ENCODE results near the gene SPTLC2.
A peak's percentile ranks its signal among the peaks of the same experiment; 100 is the strongest.
"Not testable (repeated sequence)": the region's sequence is repeated elsewhere in the genome, so short reads cannot be mapped to it uniquely, and the experiment has no call there.

SPTLC2 gene

DNA sequence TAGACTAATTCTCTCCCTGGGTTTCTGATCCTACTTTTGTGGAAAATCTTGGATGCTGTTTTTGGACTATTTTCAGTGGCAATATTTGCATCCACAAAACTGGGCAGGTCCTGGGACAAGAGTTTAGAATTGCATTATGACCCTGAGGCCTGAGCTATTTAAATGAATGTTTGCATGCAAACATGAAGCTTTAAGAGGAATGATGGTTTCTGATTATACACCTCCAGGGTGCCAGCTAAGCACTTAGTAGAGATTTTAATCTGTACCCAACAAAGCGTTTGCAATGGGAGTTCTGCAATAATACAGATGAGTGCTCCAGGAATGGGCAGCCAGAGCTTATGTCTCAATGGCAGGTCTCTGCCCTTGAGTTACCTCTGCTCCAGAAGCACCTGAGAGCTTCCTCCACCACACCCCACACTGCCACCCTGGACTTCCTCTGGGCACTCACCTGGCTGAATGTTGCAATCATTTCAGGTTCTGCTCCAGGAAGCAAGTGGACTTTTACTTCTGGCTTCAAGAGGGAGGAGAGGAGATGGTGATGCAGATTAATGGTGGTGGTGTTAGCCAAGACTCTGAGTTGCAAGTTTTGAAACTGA lies 6.0 kb upstream of the SPTLC2 start:
- DNase-seq = no peak

DNA sequence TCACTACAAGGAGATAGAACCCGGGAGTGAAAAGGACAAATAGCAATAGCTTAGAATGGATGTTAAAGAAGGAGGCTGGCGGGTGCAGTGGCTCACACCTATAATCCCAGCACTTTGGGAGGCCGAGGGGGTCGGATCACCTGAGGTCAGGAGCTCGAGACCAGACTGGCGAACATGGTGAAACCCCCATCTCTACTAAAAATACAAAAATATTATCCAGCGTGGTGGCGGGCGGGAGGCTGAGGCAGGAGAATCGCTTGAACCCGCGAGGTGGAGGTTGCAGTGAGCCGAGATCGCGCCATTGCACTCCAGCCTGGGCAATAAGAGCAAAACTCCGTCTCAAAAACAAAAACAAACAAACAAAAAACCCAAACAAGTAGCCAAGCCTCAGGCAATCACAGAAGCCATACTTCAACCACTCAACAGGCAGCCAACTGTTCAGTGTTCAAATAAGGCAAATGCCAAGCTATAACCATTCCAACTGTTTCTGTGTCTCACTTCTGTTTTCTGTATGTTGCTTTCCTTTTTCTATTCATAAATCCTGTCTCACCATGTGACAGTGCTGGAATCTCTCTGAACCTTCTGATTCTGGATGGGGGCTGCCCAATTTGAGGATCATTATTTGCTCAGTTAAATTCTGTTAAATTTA lies 3.9 kb upstream of the SPTLC2 start:
- no peak for DNase-seq

DNA sequence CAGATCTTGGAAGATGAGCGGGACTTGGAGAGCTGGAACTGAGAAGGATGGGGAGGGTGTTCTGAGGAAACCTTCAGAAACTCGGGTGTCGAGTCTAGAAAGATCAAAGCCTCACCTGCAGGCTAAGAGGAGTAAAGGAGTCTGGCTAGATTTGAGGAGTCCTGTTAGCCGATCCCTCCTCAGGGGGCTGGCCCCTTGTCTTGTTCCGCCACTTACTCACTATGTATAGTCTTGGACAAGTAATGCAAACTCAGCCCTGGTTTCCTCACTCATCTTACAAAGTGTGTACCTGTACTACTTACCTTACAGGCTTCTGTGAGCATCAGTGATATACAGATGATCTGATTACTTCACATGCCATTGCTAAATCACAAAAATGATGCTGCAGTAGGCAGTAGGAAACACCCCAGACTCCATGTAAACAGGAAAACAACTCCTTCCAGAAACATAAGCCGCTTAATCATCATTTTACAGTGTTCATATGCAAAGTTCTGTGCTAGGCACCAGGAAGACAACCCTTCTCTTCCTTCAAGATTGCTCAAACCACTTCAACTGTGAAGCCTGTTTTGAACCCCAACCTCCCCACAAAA lies 2.0 kb upstream of the SPTLC2 start:
- DNase-seq = no peak

DNA sequence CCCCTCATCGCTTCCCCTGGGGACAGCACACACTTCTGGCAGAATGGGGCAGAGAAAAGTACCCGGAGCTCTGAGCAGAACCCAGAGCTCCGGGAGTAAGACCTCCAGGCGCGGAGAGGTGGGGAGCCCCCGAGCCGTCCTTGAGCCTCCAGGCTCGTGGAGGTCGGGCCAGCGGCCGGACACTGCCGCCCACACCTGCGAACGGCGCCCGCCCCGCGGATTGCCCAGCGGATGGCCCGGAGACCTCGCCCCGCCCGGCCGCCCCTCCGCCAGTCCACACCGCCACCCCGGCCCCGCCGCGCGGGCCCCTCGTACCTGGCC lies 344 bp downstream of the SPTLC2 start:
- no peak for DNase-seq

DNA sequence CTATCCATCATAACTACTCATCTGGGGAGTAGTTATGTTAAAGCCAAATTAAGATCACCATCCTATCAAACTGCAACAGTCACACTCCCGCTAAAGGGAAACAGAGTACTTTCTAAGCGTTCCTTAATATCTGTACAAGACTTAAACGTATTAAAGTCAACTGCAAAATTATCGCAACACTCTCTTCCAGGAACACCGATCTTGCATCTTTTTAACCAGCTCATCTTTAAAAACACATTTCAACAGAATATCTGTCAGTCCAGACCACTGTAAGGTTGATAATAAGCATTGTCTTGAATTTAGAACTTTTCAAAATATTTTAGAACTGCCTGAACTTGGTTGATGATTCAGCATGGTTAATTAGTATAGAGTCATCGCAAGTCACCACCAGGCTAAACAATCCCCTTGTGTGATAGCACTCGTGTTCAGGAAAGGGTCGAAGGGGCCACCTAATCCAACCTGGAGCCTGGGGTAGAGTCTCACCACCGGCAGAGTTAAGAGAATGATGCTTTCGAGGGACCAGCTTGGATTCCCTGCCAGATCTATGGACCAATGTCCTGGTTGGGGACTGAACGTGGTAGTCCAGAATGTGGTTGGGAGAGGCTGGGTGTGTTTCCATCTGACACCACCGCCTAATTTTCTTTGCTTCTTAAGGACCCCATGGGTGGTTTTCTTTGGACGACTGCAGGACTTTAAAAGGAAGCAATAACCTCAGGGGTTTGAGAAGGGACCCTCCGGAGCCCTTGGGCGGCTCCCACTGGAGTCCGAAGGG lies 890 bp downstream of the SPTLC2 start:
- peak; percentile 13 for DNase-seq

DNA sequence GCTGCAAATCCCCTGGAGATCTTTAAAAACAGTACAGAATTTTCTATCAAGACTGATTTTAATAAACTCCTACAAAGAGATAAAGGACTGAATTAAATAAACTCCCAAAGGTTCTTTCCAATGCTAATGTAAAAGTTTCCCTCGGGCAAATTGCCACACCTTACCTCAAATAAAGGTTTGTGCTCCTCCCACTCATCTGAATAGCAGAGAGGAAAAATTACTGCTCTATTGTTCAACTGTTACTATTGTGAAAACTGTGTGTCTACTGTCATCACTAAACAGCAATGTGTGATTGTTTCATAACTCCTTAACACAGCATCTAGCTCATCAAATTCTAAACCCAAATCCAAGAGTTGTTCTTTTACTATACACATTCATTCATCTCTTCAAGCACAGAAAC lies 3.2 kb downstream of the SPTLC2 start:
- no peak for DNase-seq

DNA sequence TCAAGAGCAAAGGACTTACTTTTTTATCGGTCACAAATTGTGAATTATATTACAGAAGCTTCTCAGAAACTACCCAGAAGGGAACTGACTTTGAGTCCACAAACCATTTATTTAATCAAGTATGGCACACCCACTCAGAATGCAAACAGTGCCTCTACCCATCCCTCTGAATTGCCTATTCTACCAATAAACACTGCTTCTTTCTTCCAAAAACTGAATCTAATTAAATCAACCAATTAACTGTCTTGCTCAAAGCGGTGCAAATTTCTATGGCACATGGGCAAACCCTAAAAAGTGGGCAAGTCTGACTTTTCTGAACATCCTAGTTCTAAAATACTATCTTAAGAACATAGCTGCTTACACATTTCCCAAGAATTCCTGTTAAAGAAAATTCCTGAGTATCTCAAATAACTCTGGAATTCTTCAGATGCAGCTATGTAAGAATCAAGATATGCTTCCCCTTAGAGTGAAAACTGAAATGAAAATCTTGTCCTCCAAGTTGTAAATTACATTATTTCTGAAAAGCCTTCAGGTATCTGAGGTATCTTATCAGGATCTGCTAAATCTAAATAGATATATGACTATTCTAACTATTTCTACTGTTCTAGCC lies 4.3 kb downstream of the SPTLC2 start:
- no peak for DNase-seq

DNA sequence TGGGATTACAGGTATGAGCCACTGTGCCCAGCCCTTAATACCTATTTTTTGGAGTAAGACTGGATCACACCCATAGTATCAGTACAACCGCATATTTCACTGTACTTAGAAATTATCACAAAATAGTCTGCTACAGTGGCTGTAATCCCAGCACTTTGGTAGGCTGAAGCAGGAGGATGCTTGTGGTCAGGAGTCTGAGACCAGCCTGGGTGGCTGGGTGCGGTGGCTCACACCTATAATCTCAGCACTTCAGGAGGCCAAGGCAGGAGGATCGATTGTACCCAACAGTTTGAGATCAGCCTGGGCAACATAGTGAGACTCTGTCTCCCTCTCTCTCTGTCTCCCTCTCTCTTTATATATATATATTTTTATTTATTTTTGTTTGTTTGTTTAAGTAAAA lies 5.9 kb downstream of the SPTLC2 start:
- no peak for DNase-seq

DNA sequence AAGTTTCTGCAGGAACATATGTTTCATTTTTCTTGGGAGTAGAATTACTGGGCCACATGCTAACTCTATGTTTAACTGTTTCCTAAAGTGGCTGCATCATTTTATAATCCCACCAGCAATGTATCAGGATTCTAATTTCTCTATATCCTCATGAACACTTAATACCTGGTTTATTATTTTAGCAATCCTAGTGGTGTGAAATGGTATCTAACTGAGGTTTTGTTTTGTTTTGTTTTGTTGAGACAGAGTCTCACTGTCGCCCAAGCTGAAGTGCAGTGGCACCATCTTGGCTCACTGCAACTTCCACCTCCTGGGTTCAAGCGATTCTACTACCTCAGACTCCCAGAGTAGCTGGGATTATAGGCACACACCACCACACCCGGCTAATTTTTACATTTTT lies 6.5 kb downstream of the SPTLC2 start:
- no peak for DNase-seq

DNA sequence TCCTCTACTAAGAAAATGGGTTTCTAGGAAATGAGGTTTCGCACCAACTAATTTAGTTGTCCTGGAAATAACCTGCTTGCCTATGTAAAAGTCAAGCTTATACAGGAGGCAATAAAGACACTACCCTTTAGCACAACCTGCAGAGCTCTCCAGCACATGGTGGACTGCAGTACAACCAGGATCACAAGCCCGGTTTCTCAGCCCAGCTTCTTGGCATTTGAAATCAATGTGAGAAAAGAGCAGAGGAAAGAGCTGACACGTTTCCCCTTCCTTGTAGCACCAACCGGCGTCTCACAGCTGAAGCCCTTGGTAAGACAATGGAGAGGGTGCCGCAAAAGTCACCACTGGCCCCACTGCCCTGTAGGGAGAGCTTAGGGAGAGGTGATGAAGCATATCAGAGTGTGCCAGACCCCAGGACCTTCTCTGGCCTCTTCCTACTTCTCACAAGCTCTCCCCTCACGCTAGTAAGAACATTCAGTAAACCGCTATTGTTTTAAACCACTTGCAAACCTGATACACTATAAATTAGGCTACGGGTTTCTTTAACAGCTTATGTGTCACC lies 8.6 kb downstream of the SPTLC2 start:
- no peak for DNase-seq

DNA sequence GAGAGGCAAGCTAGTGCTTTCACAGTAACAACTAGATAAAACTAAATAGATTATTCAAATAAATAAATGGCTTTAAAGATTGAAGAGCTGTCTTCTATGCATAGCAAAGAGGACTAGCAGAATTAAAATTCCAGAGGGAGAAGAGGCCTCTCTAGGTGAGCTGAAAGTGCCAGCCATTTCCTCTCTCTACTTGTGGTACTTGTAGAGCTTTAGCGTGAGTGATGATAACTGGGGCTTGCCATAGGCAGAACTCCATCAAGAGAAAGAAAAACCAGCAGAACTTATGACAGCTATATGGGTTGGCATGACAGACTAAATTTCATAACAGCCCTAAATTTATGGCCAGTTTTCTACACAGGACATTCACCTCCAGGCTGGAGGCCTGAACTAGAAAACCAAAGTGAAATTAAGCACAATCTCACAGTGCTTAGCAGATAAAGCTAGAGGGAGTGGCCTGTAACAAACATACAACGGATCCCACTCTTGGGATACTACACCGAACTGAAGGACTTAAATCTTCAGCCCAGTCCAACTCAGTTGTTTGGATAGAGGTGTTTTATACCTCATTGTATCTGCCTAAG lies 11.0 kb downstream of the SPTLC2 start:
- no peak for DNase-seq

DNA sequence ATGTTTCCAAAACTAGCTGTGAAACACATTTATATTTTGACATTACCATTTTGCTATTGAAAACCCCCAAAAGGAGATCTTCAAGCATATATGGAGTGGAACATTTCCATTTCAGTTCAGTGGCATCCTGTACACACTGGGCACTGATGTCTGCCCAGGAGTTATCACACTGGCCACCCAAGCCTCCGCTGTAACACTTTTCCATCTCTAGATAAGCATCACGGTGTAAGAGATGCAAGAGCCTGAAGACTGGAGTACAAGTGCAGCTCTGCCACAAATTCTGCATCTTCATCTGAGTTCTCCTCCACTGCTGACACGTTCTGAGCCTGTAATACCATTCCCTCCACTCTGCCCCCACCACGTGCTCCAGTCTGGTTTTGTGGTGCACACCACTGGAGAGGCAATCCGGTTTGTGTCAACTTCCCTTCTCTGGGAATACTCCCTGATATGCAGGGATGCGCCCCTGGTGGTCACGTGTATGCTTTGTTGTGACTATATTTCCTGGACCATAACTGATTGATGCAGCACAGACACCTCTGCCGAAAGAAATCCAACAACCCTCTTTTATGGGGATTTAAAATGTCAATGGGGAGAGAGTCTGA lies 12.7 kb downstream of the SPTLC2 start:
- no peak for DNase-seq

DNA sequence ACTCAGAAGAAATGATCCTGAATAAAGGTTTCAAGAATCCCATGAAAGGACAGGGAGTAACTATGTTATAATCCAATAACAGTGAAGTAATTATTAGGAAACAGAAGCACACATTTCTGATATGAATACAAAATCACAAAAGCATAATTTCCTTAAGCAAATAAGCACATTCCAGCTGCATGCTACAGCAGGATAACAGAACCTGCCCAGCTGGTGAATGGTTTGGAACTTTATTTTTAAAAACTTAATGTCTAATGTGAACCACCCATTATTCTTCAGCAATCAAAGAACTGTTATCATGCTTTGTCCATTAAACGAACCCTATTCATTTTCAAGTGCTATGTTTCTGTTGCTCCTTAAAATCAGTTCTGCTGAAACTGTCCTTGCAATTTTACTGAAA lies 13.4 kb downstream of the SPTLC2 start:
- no peak for DNase-seq

DNA sequence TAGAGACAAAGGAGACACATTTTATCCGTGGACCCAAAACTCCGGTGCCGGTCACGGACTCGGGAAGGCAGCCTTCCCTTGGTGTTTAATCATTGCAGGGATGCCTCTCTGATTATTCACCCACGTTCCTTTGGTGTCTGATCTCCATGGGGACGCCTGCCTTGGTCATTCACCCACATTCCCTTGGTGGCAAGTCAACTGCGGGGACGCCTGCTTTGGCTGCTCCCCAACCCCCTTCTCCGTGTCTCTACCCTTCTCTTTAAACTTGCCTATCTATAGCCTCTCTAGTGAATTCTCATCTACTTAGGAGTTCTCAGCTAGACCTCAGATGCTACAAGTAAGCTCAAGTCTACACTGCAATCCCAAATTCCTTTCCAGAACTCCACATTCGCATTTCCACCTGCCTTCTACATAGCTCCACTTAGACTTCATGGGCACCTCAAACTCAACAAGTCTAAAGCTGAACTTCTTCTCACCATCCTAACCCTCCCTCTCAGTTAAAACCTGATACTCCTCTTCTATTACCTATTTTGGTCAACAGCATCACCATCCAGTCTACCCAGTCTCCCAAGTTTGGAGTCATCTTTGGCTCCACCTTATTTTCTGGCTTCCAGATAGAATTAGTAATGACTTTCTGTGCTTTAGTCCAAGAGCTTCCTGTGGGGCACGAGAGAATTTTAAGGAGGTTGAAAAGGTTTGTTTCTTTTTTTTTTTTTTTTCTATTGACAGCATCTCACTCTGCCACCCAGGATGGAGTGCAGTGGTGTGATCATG lies 14.4 kb downstream of the SPTLC2 start:
- no peak for DNase-seq

DNA sequence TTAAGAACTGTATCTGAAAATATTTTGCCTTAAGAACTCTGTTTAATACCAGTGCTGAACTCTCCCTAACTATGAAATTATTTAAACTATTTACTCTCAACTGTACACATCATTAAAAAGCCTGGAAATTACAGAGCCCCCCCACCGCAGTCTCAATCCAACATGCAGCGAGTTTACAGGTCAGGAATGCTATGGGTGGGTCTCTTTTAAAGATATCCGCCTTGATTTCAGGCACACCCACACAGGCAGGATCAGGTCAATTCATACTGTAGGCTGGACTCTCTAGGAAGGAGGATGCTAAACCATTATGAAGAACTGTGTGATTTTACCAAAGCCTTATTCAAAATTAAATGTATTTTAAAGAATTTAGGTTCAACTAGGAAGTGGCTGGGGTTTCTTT lies 16.5 kb downstream of the SPTLC2 start:
- DNase-seq = no peak

DNA sequence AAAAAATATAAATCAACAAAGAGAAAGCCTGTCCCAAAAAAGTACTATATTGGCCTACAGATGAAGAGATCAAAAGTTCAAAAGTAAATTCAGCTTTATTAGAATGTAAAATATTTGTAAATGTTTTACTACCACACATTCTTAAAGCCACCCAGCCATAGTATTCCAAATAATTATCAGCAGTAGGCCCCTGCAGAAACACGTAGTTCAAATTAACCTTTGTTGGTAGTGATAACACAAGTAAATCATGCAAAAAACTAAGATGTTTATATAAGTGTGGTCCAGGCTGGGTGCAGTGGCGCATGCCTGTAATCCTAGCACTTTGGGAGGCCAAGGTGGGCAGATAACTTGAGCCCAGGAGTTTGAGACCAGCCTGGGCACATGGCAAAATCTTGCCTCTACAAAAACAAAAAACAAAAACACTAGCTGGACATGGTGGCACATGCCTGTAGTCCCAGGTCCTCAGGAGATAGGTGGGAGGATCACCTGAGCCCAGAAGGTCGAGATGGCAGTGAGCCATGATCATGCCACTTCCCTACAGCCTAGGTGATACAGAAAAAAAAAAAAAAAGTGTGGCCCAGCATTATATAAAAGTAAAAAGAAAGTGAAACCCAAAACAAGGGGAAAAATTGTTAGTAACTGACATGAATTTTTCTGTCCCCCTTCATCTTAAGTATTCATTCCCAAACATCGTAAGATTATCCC lies 17.9 kb downstream of the SPTLC2 start:
- no peak for DNase-seq

DNA sequence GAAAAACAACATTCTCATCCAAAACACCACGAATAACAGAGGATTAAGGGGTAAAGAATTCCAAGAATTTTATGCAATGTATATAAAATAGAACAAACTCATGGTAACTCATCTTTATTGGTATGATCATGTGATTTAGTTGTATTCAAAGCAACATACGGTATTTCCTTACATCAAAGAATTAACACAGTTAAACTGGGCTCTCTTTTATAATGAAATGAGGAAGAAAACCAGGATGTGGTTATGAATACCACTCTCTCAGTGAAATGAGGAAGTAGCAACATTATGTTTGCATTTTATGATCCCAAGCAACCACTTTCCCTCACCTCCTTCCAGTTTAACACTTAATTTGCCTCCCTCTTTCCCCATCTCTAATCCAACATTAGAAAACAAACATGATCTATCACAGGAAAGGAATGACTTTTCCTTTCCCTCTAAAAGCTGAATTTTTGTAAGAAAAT lies 22.9 kb downstream of the SPTLC2 start:
- DNase-seq = no peak

DNA sequence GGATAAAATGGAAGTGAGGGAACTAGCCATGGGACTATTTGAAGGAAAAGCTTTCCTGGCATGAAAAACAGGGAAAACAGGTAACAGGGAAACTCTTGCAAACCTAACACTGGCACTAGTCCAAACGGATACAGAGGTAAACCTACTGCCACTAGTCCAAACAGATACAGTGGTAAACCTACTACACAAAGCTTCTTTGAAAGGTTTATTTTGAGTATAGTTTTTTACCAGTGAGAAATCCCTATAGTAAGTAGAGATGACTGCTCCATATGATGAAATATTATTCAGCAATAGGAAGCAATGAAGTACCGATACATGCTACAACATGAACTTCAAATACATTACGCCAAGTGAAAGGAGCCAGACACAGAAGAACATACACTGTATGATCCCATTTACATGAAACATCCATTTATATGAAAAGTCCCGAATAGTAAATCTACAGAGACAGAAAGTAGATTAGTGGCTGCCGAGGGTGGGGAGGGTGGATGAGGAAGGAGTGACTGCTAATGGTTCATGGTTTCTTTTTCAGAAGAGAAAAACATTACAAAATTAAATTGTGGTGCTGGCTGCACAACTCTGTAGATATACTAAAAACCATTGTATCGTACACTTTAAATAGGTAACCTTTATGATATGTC lies 25.5 kb downstream of the SPTLC2 start:
- DNase-seq = no peak

DNA sequence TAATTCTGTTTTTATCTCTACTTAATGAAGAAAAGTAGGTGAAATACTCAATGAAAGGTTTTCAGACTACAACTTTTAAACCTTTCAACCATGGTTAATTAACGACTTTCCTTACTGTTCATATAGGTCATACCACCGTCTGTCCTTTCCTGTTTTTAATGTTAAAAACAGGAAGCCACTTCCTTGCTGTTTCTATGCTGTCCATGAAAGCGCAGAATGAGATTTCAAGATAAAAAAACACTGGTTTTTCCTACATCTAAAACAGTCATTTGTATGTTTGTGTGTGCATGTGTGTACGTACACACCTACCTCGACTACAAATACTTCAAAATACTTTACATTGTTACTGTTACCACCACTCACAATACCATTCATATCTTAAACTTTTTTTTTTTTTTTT lies 27.3 kb downstream of the SPTLC2 start:
- DNase-seq = no peak

DNA sequence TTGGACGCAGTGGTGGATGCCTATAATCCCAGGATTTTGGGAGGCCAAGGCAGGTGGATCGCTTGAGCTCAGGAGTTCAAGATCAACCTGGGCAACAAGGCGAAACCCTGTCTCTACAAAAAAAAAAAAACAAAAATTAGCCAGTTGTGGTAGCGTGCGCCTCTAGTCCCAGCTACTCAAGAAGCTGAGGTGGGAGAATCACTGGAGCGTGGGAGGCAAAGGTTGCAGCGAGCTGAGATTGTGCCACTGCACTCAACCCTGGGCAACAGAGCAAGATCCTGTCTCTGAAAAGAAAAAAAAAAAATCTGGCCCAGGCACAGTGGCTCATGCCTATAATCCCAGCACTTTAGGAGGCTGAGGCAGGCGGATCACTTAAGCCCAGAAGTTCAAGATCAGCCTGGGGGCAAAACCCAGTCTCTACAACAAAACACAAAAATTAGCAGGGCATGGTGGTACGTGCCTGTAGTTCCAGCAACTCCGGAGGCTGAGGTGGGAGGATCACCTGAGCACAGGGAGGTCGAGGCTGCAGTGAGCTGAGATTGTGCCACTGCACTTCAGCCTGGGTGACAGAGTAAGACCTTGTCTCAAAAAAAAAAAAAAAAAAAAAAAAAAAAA lies 27.9 kb downstream of the SPTLC2 start:
- DNase-seq = not testable (repeated sequence)

All from stimulated activated naive CD4-positive, alpha-beta T cell treated with Interleukin-2 at 50 U/mL for 16 hours (primary cell).